Central memory CD8-positive, alpha-beta T cell (primary cell): ENCODE data around the gene PTCSC3.

ENCODE experiments used
- ATAC-seq: fragments of 150-1000 bp; cut with Tn5 transposase; replicated peaks from 2 replicates; pipeline ENCODE4 v1.10.0; 2022; ENCODE audit warnings: mild to moderate bottlenecking, moderate FRiP score, moderate number of reproducible peaks; ENCODE audit not compliant: poor library complexity, severe bottlenecking; ENCODE audit errors: extremely low read depth
- DNase-seq, 2 donors: peaks; one replicate each; pipeline ENCODE4 v3.0.0; 2021; ENCODE audit warnings: low spot score in 2 of 2
- H3K27ac Mint-ChIP-seq: one replicate; pipeline ENCODE4 v1.8.0; 2022; ENCODE audit warnings: low read depth, mild to moderate bottlenecking, moderate library complexity, mixed read lengths
- H3K27me3 Mint-ChIP-seq: one replicate; pipeline ENCODE4 v1.8.0; 2022; ENCODE audit warnings: mixed read lengths
- H3K36me3 Mint-ChIP-seq: one replicate; pipeline ENCODE4 v1.8.0; 2022; ENCODE audit warnings: mild to moderate bottlenecking, moderate library complexity, mixed read lengths; ENCODE audit not compliant: insufficient read depth
- H3K4me1 Mint-ChIP-seq: one replicate; pipeline ENCODE4 v1.8.0; 2022; ENCODE audit warnings: mixed read lengths
- H3K4me3 Mint-ChIP-seq: one replicate; pipeline ENCODE4 v1.8.0; 2022; ENCODE audit warnings: mild to moderate bottlenecking, moderate library complexity, mixed read lengths
- H3K9me3 Mint-ChIP-seq: one replicate; pipeline ENCODE4 v1.8.0; 2022; ENCODE audit warnings: mixed read lengths

Gene PTCSC3

DNA sequence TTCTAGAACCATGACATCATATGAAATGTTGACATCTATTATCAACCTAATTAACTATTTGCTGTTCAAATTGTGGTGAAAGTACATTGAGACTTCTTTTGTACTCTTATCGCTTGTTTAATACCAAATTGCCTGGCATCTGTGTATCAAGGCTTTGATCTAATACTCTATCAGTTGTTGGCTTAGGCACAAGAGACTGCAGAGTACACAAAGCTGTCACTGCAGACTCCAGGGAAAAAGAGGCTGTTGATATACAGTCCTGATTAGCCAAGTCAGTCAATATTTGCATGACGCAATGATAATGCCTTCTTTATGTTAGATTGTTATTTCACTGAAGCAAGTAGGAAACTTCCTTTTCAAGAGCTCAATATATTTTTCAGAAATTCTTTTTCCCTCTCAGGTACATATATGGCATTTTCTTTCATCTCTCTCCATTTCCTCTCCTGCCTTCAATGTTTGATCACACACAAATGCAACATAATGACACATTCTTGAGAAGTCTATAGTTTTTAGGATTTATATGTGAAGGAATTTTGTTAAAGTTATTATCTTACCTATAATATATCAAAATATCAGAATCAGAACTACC is 32.3 kb upstream of the PTCSC3 start:
- H3K9me3 Mint-ChIP-seq, result no peaks in the 10 kb centered on the region
- H3K27me3 Mint-ChIP-seq, result peaks cover 6% of the 10 kb centered on the region
- no peak overlapping the region for H3K4me3 Mint-ChIP-seq
- ATAC-seq, result no peak
- H3K36me3 Mint-ChIP-seq, result no peaks in the 10 kb centered on the region
- H3K4me1 Mint-ChIP-seq, result no peaks in the 10 kb centered on the region
- no peak overlapping the region for H3K27ac Mint-ChIP-seq
- no peak for DNase-seq

GRCh38 chr14:36207500-36207899 is 31.0 kb upstream of the PTCSC3 start:
- Mint-ChIP-seq H3K27me3 (no peaks in the 10 kb centered on the region), H3K9me3 (no peaks in the 10 kb centered on the region), H3K4me1 (no peaks in the 10 kb centered on the region), H3K27ac (no peak overlapping the region), H3K4me3 (no peak overlapping the region), H3K36me3 (no peaks in the 10 kb centered on the region)
- no peak for DNase-seq
- no peak for ATAC-seq

DNA sequence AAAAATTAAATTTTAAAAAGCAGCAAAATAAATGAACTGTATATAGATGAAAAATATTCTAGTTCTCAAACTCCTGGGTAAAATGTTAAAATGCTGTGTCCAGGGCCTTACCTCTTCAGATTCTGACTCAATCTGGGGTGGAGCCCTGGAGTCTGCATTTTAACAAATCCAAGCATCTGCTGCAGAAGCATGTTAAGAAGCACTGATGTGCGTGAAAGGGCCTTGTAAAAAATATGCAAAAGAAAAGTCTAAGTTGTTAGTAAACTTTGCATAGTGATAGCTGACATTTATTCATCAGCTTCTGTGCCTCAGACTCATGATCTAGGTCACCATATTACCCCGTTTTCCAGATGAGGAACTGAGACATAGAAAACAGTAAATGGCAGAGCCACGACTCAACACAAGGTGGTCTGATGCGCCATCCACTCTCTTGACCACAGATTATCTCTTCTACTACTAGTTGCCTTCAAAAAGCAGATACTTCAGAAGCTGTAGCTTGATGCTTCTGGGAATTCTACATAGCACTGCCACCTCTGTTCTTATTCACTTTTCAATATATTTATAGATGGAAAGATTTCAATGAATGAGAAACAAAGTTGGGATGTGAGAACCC is 28.0 kb upstream of the PTCSC3 start:
- Mint-ChIP-seq H3K9me3 (no peaks in the 10 kb centered on the region), H3K4me3 (no peak overlapping the region), H3K27ac (no peak overlapping the region), H3K36me3 (no peaks in the 10 kb centered on the region), H3K27me3 (no peaks in the 10 kb centered on the region), H3K4me1 (no peaks in the 10 kb centered on the region)
- ATAC-seq (no peak), DNase-seq (no peak)

- ATAC-seq, result no peak
- Mint-ChIP-seq H3K27ac (no peak overlapping the region), H3K4me1 (no peaks in the 10 kb centered on the region), H3K4me3 (no peak overlapping the region), H3K27me3 (no peaks in the 10 kb centered on the region), H3K36me3 (no peaks in the 10 kb centered on the region), H3K9me3 (peaks cover 6% of the 10 kb centered on the region)
- DNase-seq, result no peak
These were observed 21.9 kb upstream of the PTCSC3 start for GRCh38 chr14:36198378-36198777.

- Mint-ChIP-seq H3K27ac (no peak overlapping the region), H3K27me3 (no peaks in the 10 kb centered on the region), H3K4me1 (no peaks in the 10 kb centered on the region), H3K36me3 (no peaks in the 10 kb centered on the region), H3K4me3 (no peak overlapping the region), H3K9me3 (peaks cover 6% of the 10 kb centered on the region)
- ATAC-seq (no peak), DNase-seq (no peak)
These were observed 18.1 kb upstream of the PTCSC3 start for GRCh38 chr14:36194663-36195062.

DNA sequence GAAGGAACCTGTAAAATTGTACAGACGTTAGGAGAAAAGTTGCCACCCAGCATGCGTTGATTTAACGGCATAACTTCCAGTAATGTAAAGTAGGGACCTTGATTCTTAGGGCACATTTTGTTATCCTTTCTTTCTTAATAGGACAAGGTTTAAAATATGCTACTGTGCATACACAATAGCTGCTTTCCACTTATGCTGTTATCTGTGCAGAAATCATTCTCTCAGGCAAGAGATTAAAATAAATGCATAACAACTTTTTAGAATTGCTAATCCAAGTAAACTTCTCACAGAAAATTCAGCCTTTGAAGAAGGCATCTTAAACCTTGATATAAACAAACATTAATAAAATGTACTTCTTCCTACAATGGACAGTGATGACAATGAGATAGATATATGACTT is 16.0 kb upstream of the PTCSC3 start:
- no peak for DNase-seq
- Mint-ChIP-seq H3K27me3 (no peaks in the 10 kb centered on the region), H3K4me3 (no peak overlapping the region), H3K9me3 (peaks cover 6% of the 10 kb centered on the region), H3K36me3 (no peaks in the 10 kb centered on the region), H3K4me1 (no peaks in the 10 kb centered on the region), H3K27ac (no peak overlapping the region)
- no peak for ATAC-seq

DNA sequence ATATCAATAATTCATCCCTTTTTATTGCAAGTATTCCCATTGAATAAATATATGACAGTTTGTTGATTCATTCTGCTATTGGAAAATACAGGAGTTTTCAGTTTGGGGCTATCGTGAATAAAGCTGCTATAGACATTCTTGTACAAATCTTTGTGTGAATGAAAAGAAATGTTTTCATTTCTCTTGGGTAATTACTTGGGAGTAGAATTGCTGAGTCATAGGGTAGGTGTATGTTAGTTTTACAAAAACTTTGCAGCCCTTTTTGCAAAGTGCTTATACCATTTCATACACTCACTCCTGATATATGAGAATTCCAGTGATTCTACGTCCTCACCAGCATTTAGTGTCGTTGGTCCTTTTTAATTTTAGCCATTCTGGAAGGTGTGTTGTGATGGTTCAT is 6.9 kb upstream of the PTCSC3 start:
- Mint-ChIP-seq H3K9me3 (no peaks in the 10 kb centered on the region), H3K36me3 (no peaks in the 10 kb centered on the region), H3K27ac (no peak overlapping the region), H3K4me1 (no peaks in the 10 kb centered on the region), H3K4me3 (no peak overlapping the region), H3K27me3 (peaks cover 9% of the 10 kb centered on the region)
- no peak for ATAC-seq
- DNase-seq, result no peak

- H3K4me1 Mint-ChIP-seq, result no peaks in the 10 kb centered on the region
- ATAC-seq (no peak), DNase-seq (no peak)
- H3K27me3 Mint-ChIP-seq, result peaks cover 9% of the 10 kb centered on the region
- no peaks in the 10 kb centered on the region for H3K9me3 Mint-ChIP-seq
- no peak overlapping the region for H3K27ac Mint-ChIP-seq
- no peak overlapping the region for H3K4me3 Mint-ChIP-seq
- peaks cover 2% of the 10 kb centered on the region for H3K36me3 Mint-ChIP-seq
These were observed 4.9 kb upstream of the PTCSC3 start for GRCh38 chr14:36181417-36181816.

DNA sequence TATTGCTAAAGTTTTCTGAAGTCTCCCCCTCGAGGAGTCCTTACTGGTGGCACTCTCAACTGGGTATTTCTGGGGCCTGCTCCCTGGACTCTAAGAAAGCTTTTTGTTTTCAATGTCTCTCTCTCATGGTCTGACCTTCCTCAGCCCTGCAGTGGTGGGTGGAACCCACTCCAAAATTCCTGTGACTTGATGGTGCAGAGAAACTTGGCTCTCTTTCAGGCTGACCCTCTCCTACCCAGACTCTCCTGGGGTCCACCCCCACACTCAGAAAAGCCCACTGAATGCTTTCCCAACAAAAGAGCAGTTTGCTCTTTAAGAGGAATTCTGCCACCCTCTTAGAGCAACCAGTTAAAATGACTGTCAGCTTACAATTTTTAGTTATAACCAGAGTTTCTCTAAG is 967 bp upstream of the PTCSC3 start:
- H3K4me1 Mint-ChIP-seq, result no peaks in the 10 kb centered on the region
- peaks cover 2% of the 10 kb centered on the region for H3K36me3 Mint-ChIP-seq
- no peak overlapping the region for H3K27ac Mint-ChIP-seq
- no peak overlapping the region for H3K4me3 Mint-ChIP-seq
- DNase-seq, result no peak
- peaks cover 4% of the 10 kb centered on the region for H3K9me3 Mint-ChIP-seq
- H3K27me3 Mint-ChIP-seq, result peaks cover 18% of the 10 kb centered on the region
- ATAC-seq, result no peak

DNA sequence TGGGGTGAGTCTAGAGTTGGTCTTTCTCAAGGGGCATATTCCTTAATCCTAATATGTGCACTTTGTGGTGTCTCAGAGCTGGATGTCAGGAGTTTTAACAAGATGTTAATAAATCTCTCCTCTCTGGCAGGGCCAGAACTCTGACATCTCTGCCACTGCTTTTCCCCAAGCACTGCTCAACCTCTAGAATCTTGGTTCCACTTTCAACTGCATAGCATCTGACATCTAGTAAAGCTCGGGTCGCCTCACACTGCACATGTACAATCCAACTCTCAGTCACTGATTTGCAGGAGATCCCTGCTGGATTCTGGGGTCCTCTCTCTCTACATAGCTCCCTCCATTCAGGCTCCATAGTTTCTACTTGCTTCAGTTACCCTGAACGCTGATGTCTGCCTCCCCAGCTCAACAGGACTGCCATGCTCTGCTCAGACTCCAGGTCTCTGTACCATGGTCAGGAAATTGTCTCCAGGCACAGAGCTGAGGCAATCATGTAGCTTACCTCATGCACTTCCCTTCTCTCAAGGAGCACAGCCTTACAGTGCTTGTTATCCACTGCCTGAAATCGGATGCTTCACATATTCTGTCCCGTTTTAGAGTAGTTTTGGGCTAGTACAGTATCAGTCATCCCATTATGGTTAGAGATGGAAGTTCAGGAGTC is 1.6 kb downstream of the PTCSC3 start:
- Mint-ChIP-seq H3K27me3 (peaks cover 9% of the 10 kb centered on the region), H3K36me3 (peaks cover 2% of the 10 kb centered on the region), H3K9me3 (peaks cover 4% of the 10 kb centered on the region), H3K27ac (no peak overlapping the region), H3K4me1 (no peaks in the 10 kb centered on the region), H3K4me3 (no peak overlapping the region)
- ATAC-seq (no peak), DNase-seq (no peak)

DNA sequence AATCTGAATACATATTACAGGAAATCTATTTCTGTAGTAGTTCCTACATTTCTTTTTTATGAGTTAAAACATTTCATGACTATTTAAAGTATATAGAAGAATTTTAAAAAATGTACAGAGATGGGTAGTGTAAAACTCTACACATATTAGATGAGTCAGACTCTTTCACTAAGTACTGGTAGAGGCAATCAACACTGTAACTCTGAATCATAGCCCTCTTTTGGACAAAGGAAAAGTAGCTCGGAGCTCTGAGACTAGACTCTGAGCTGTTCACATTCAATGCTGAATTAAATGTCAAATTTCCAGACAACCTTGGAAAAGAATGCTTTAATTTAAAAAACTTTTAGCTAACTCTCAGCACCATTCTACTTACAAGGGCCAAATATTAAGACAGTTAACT is 3.4 kb downstream of the PTCSC3 start:
- H3K27ac Mint-ChIP-seq, result no peak overlapping the region
- no peak overlapping the region for H3K4me3 Mint-ChIP-seq
- H3K27me3 Mint-ChIP-seq, result peaks cover 9% of the 10 kb centered on the region
- peaks cover 4% of the 10 kb centered on the region for H3K9me3 Mint-ChIP-seq
- no peaks in the 10 kb centered on the region for H3K4me1 Mint-ChIP-seq
- H3K36me3 Mint-ChIP-seq, result peaks cover 2% of the 10 kb centered on the region
- DNase-seq, result no peak
- ATAC-seq, result no peak

DNA sequence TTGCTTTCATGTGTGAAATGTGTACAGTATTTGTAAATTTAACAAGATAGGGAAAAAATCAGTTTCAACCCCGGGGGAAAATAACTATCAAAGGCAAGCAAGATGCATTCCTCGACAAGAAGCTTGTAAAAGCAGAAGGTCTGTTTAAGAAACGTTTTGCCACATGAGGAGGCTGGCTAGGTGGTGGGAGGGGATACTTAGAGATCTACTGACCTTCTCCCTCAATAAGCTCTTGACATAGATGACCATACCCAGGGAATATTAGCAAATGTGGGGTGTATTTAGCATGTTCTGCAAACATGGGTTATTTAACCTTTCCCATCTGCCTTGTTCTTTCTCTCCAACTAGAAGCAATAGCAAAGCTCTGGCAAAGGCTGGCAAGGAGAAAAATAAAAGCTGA is 4.9 kb downstream of the PTCSC3 start:
- H3K27me3 Mint-ChIP-seq, result peaks cover 9% of the 10 kb centered on the region
- peaks cover 4% of the 10 kb centered on the region for H3K9me3 Mint-ChIP-seq
- no peaks in the 10 kb centered on the region for H3K36me3 Mint-ChIP-seq
- ATAC-seq (no peak), DNase-seq (no peak)
- no peak overlapping the region for H3K27ac Mint-ChIP-seq
- no peak overlapping the region for H3K4me3 Mint-ChIP-seq
- H3K4me1 Mint-ChIP-seq, result no peaks in the 10 kb centered on the region

- Mint-ChIP-seq H3K36me3 (no peaks in the 10 kb centered on the region), H3K4me1 (no peaks in the 10 kb centered on the region), H3K4me3 (no peak overlapping the region), H3K27ac (no peak overlapping the region), H3K27me3 (peaks cover 7% of the 10 kb centered on the region), H3K9me3 (no peaks in the 10 kb centered on the region)
- DNase-seq (no peak), ATAC-seq (no peak)
These were observed 9.1 kb downstream of the PTCSC3 start for GRCh38 chr14:36167431-36167830.
